Measurements from ENCODE around the gene DTNB.

- TF ChIP-seq POLR2AphosphoS5 (IDR thresholded peaks at IDR 0.05; ENCODE audit: low read depth, low read length) (no peak), TAF1 (IDR thresholded peaks at IDR 0.05; ENCODE audit: borderline replicate concordance, insufficient read depth, low read length) (no peak), SIN3A (IDR thresholded peaks at IDR 0.05; ENCODE audit: borderline replicate concordance, insufficient read depth, low read length) (no peak), REST (IDR thresholded peaks at IDR 0.05; ENCODE audit: insufficient read depth in 1 of 2, low read depth in 2 of 2, low read length in 2 of 2) (no peak), FOXP2 (optimal IDR thresholded peaks at IDR 0.05; ENCODE audit: borderline replicate concordance, extremely low read depth, extremely low read length, insufficient read depth) (no peak)
These were observed 3.9 kb downstream of the DTNB start for GRCh38 chr2:25669520-25669919.

All from PFSK-1 (cell line).